ENCODE results near the gene LHPP. TPM values are rescaled to one million over a fixed set of nuclear protein-coding genes. Genes with fewer than 3 reads are reported as not detected.

LHPP gene
- total and polyA plus RNA-seq, 10 of the 15 experiments (the other 5 are each of a cell fraction or from before 2014, with no cell fraction given): 0.79 to 9.8 (median 6.7) TPM

DNA sequence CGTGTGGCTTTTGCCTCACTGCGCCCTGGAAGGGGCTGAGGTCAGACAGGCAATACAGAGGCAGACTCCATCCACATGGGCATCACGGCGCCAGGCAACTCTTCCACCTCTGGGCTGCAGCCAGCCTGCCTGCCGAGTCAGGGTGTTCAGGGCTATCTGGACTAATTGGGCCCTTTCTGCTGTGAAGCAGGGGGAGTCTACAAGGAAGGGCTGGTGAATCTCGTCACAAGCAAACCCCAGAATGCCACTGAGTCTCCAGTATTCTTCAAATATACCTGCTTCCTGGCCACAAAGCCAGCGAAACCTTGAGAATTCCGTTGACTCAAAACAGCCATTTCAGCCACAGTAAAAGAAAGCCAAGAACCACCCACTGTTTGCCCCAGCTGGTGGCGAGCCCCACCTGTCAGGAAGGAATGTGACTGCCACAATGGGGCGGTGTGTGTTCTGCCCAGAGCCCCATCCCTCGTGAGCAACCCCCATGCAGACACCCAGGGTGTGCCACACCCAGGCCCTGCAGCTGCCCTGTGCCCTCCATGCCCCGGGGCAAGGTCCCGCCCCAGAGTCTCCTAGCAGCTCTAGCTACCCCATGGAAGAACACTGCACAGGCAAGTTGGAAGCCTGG is 165.2 kb downstream of the LHPP start (continued):
- no peak for TF ChIP-seq SPI1 (IDR thresholded peaks at IDR 0.05; ENCODE audit: borderline replicate concordance, insufficient read depth, low read depth, low read length)
- TF ChIP-seq TARDBP (IDR thresholded peaks at IDR 0.05; ENCODE audit: borderline replicate concordance): no peak
- TF ChIP-seq, protein P1, sequence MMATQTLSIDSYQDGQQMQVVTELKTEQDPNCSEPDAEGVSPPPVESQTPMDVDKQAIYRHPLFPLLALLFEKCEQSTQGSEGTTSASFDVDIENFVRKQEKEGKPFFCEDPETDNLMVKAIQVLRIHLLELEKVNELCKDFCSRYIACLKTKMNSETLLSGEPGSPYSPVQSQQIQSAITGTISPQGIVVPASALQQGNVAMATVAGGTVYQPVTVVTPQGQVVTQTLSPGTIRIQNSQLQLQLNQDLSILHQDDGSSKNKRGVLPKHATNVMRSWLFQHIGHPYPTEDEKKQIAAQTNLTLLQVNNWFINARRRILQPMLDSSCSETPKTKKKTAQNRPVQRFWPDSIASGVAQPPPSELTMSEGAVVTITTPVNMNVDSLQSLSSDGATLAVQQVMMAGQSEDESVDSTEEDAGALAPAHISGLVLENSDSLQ (IDR thresholded peaks at IDR 0.05): peak; percentile 13; the same call in 1 of the 2 replicates
- TF ChIP-seq ZNF274 (IDR thresholded peaks at IDR 0.05; ENCODE audit: insufficient read depth, insufficient read length): no peak
- peak; percentile 20; the same call in 1 of the 2 replicates for TF ChIP-seq PAX5 (IDR thresholded peaks at IDR 0.05; ENCODE audit: borderline replicate concordance, low read depth, low read length)
- TF ChIP-seq EP300 (IDR thresholded peaks at IDR 0.05; ENCODE audit: borderline replicate concordance in 1 of 2, control insufficient read depth in 1 of 2, low read depth in 2 of 2, low read length in 2 of 2): 0 out of 4 replicates have a peak, but pooled peaks of 1 of the 2 experiments have one; percentile 13

- POLR2A ChIA-PET: interaction anchor here (1.4 kb wide), 1 partner anchor 13 kb away, joined by 3 read pairs; no protein-coding TSS in a partner anchor
Measured at GRCh38 chr10:124627866-124628675, 166.4 kb downstream of the LHPP start.

More at GRCh38 chr10:124627866-124628675, 166.4 kb downstream of the LHPP start:
- in situ Hi-C loops (cut with MboI) (no loop called here), intact Hi-C loops (cut with micrococcal nuclease; ENCODE audit: unreplicated experiment) (loop anchor here (5.0 kb wide), 2 partner anchors 89 to 114 kb away; partner anchors contain the start of gene FAM53B)
- RAD21 ChIA-PET (ENCODE audit: unreplicated experiment): interaction anchor here (0.7 to 4.4 kb wide), 6 partner anchors 20 to 113 kb away, joined by 3 to 23 read pairs (median 8); no protein-coding TSS in a partner anchor
- 94% methylated on average over 12 of the region's 12 CpGs for WGBS (ENCODE audit: insufficient coverage, insufficient replicate concordance, low lambda C conversion rate, missing lambda C conversion rate)
- peaks cover 25% of the 10 kb centered on the region for H3K4me1 ChIP-seq (ENCODE audit: control insufficient read depth, insufficient read depth, low read length)
- no peak for TF ChIP-seq POU2F2 (IDR thresholded peaks at IDR 0.05; ENCODE audit: borderline replicate concordance, low read depth, low read length)
- TF ChIP-seq SPI1 (IDR thresholded peaks at IDR 0.05; ENCODE audit: borderline replicate concordance, insufficient read depth, low read depth, low read length): peak; percentile 7; the same call in 1 of the 2 replicates
- FAIRE-seq (no peak), ATAC-seq (no peak), DNase-seq (ENCODE audit: low read depth, low spot score) (no peak)
- H4K20me1 ChIP-seq (ENCODE audit: control insufficient read depth, insufficient read depth): no peaks in the 10 kb centered on the region; the same call in 1 of the 2 replicates
- no peak overlapping the region for H3K4me3 ChIP-seq
- no TSS peak for BruUV-seq (replicated peaks)
- H3K4me2 ChIP-seq (ENCODE audit: control insufficient read depth, insufficient read depth): no peak overlapping the region
- no peak overlapping the region for H2AFZ ChIP-seq (ENCODE audit: control insufficient read depth, low read depth, low read length)
- H3K36me3 ChIP-seq (ENCODE audit: control insufficient read depth in 2 of 2, insufficient read depth in 2 of 2, low read length in 1 of 2): peaks cover 0 to 10% of the 10 kb centered on the region in 2 experiments; a peak in 2 of 4 replicates
- no peak overlapping the region for H3K27ac ChIP-seq (ENCODE audit: control insufficient read depth, insufficient read depth)
- SMC1A ChIA-PET (ENCODE audit: uncharacterized antibody, unreplicated experiment): interaction anchor here (0.6 to 4.0 kb wide), 10 partner anchors 11 to 118 kb away, joined by 3 to 16 read pairs (median 3); no protein-coding TSS in a partner anchor
- no peak overlapping the region for H3K9ac ChIP-seq (ENCODE audit: control insufficient read depth, insufficient read depth, low read length)
- H3K79me2 ChIP-seq (ENCODE audit: control insufficient read depth, insufficient read depth, low read length): no peaks in the 10 kb centered on the region; the same call in 1 of the 2 replicates
- CTCF ChIA-PET: interaction anchor here (0.9 to 5.9 kb wide), 4 partner anchors 54 to 118 kb away, joined by 3 to 44 read pairs (median 6); no protein-coding TSS in a partner anchor
- H3K27me3 ChIP-seq (replicated peaks in 1 of 2; ENCODE audit: control insufficient read depth in 2 of 2, insufficient read depth in 2 of 2, low read length in 1 of 2): no peaks in the 10 kb centered on the region
- no peaks in the 10 kb centered on the region for H3K9me3 ChIP-seq (replicated peaks; ENCODE audit: control insufficient read depth, insufficient read depth, low read length)
